Psoas muscle (tissue), 8 donors: ENCODE measurements around the gene EDN1. TPM values are rescaled to one million over a fixed set of nuclear protein-coding genes. Genes with fewer than 3 reads are reported as not detected.

Source experiments
- ATAC-seq, 4 donors: fragments of 200-7000 bp; cut with Tn5 transposase; one replicate each; pipeline ENCODE4 v1.9.1; 2020; ENCODE audit warnings: moderate library complexity in 3 of 4, mild to moderate bottlenecking in 2 of 4
- DNase-seq, 2 donors: peaks; one replicate each; pipeline ENCODE4 v3.0.0-alpha.2; 2020
- H3K27ac ChIP-seq: fragments of 200-600 bp; one replicate; pipeline ENCODE4 v1.8.0; 2022
- H3K27me3 ChIP-seq, 3 donors: fragments of 200-600 bp in 1 of 3; one replicate each; pipeline versions ENCODE4 v1.6.1 to v1.8.0; 2013 to 2022; ENCODE audit warnings: low read length in 2 of 3, mild to moderate bottlenecking in 2 of 3, moderate library complexity in 1 of 3; ENCODE audit not compliant: insufficient read depth in 3 of 3
- H3K36me3 ChIP-seq, 2 donors: fragments of 200-600 bp in 1 of 2; one replicate each; pipeline versions ENCODE4 v1.6.1 to v1.8.0; 2013 to 2022; ENCODE audit warnings: low read depth in 1 of 2, mild to moderate bottlenecking in 1 of 2, moderate library complexity in 1 of 2; ENCODE audit not compliant: insufficient read depth in 1 of 2
- H3K4me1 ChIP-seq: fragments of 200-600 bp; one replicate; pipeline ENCODE4 v1.8.0; 2022
- H3K4me3 ChIP-seq: fragments of 200-600 bp; one replicate; pipeline ENCODE4 v1.8.0; 2022; ENCODE audit warnings: mild to moderate bottlenecking
- H3K9me3 ChIP-seq: fragments of 200-600 bp; one replicate; pipeline ENCODE4 v1.8.0; 2022
- WGBS, 3 donors: extraction: QIAGEN DNeasy Blood & Tissue Kit; methylation state at CpG; one replicate each; pipeline versions ENCODE4 v1.1.6 to v1.1.7; 2013; 5-methylcytosine and 5-hydroxymethylcytosine counted together
- intact Hi-C, 2 donors: fragments of 100-400 bp; cut with DNase I; formaldehyde crosslinking; loops; one replicate each; pipeline versions ENCODE4 v1.11.0 to v1.14.2; 2022
- polyA plus RNA-seq, 3 donors: library from polyadenylated mRNA; stranded (reverse); fragments of 200-250 nt; gene quantifications; one replicate each; pipeline ENCODE4 v1.2.3, GENCODE V29; 2013
- total RNA-seq, 4 donors: library from RNA; stranded (reverse); fragmentation: NEBNext Ultra II Directional in 2 of 4; extraction: Animal tissue kit (Norgen Biotek cat#: 25700) in 2 of 4; gene quantifications; one replicate each; pipeline versions ENCODE4 v1.2.1 to v1.2.4, GENCODE V29; 2021 to 2023
- TF ChIP-seq, protein P1 (sequence below): fragments of 200-600 bp; IDR thresholded peaks from one replicate; pipeline ENCODE4 v1.8.0; 2022; ENCODE audit warnings: antibody characterized with exemption
- donor health status: healthy with polysubstance abuse.
- donor health status: DM: no; HTN: no; CAD: no; lungs with moderate emphysema.
- donor health status: Bipolar disorder and iron deficiency.
- donor health status: healthy.
- donor health status: DM: yes; HTN: yes; CAD: no.
- donor health status: DM: no; HTN: no; CAD: no.
- donor health status: DM: no; HTN: no; CAD: no.
- donor health status: DM: yes; HTN: yes; CAD: no.

Gene EDN1
- total and polyA plus RNA-seq, 7 donors: 0.68 to 3.7 (median 2.0) TPM

DNA sequence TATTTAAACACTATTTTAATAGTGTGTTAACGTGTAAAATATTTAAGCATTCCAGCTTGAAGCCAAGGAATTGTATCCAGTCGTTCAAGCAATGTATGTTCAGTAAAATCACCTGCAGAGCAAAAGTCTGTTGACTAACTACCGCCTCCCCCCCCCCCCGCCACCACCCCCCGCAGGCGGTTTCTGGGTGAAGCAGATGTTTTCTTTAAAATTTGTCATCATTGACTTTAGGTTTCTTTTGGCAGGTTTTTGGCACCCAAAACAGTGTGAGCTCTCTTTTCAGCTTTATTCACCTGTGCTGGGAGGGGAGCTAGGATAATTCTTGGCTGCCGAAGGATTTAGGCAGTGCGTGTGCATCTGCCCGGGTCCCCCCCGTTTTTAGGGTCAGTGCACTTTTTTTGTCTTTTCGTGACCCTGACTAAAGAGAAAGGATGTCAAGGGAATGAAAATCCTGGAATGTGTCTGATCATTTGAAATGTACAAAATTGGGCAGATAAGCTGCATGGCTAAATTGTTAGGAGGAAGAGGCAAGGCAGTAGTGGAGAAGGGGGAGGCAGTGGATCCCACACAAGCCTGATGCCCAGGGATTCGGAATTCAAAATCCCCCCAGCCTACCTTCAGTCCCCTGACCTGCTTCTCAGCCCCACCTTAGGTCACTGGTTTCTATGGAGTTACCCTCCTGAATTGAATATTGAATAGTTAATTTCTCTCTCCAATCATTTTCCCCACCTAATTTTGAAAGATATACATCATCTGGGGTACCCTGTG is 1.1 kb downstream of the EDN1 start:
- Histone ChIP-seq H3K4me1 (peaks cover 10% of the 10 kb centered on the region), H3K36me3 (no peaks in the 10 kb centered on the region), H3K27ac (no peak overlapping the region), H3K4me3 (peak overlapping the region; percentile 62), H3K27me3 (peaks cover 0 to 26% (median 9%) of the 10 kb centered on the region in 3 donors), H3K9me3 (no peaks in the 10 kb centered on the region)
- intact Hi-C loops: loop anchor here in 1 of 2 donors (10.0 kb wide), 1 partner anchor 314 kb away; no protein-coding TSS in a partner anchor
- TF ChIP-seq, protein P1, sequence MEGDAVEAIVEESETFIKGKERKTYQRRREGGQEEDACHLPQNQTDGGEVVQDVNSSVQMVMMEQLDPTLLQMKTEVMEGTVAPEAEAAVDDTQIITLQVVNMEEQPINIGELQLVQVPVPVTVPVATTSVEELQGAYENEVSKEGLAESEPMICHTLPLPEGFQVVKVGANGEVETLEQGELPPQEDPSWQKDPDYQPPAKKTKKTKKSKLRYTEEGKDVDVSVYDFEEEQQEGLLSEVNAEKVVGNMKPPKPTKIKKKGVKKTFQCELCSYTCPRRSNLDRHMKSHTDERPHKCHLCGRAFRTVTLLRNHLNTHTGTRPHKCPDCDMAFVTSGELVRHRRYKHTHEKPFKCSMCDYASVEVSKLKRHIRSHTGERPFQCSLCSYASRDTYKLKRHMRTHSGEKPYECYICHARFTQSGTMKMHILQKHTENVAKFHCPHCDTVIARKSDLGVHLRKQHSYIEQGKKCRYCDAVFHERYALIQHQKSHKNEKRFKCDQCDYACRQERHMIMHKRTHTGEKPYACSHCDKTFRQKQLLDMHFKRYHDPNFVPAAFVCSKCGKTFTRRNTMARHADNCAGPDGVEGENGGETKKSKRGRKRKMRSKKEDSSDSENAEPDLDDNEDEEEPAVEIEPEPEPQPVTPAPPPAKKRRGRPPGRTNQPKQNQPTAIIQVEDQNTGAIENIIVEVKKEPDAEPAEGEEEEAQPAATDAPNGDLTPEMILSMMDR: no peak
- ATAC-seq (no peak), DNase-seq (no peak)
- WGBS, 3 donors: 31 to 42% (median 38%) methylated on average over 11 to 12 of the region's 12 CpGs

DNA sequence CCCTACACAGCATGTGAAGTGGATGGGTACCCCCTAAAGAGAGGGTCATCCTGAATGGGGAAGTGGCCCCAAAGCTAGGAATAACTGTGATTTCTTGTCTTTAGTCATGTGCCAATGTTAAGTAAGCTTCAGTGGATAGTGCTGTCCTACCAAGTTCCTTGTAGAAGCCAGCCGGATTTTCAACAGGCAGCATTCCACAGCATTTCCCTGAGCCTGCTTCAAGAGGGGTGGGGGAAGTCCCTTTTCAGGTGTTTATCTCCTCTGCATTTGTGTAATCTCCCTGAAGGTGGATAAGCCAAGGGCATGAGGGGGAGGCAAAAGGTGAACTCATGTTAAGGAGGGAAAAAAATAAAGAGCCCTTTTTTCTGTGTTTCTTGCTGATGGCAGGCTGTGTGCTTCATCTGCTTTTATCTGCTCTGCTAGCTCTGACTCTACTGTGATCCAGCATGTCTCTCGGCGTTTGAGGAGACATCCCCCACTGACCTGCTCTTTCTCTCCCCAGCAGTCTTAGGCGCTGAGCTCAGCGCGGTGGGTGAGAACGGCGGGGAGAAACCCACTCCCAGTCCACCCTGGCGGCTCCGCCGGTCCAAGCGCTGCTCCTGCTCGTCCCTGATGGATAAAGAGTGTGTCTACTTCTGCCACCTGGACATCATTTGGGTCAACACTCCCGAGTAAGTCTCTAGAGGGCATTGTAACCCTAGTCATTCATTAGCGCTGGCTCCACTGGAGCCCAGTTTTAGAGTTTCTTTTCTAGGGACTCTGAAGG is 1.9 kb downstream of the EDN1 start:
- intact Hi-C loops: loop anchor here in 1 of 2 donors (10.0 kb wide), 1 partner anchor 313 kb away; no protein-coding TSS in a partner anchor
- DNase-seq (no peak), ATAC-seq (no peak)
- Histone ChIP-seq H3K4me3 (peak overlapping the region; percentile 62), H3K36me3 (no peaks in the 10 kb centered on the region), H3K9me3 (no peaks in the 10 kb centered on the region), H3K4me1 (peaks cover 10% of the 10 kb centered on the region), H3K27me3 (peaks cover 0 to 26% (median 9%) of the 10 kb centered on the region in 3 donors), H3K27ac (no peak overlapping the region)
- TF ChIP-seq, protein P1: no peak
- 28 to 43% (median 37%) methylated on average over 15 of the region's 15 CpGs for WGBS, 3 donors

DNA sequence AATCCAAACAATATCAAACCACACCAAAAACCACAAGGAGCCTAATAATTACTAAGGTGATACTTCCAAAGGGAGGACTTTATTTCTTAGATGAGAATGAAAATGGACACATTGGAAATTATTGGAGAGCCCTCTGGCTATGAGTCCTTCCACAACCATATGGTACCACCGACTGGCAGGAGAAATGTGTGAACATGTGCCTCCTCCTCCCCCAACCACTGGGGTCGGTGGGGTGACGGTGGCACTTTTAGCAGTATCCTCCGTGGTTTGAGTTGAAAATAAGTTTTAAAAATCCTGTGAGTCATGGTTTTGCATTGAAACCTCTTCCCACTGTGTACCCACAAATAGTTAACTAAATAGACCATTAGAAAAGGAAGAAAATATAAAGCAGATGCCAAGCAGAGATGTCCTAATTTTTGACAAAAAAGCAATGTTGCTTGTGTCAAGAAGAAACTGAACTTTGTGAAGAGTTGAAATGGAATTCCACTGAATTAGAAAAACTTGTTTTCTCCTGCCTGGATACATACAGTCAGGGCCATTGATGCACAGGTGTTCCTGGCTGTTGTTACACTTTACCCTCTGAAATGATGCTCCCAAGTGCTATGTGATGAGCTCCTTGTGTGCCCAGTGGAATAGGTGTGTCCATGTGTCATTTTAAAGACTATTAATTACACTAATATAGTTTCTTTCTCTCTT is 3.2 kb downstream of the EDN1 start:
- ATAC-seq (no peak), DNase-seq (no peak)
- Histone ChIP-seq H3K4me1 (peaks cover 10% of the 10 kb centered on the region), H3K27me3 (peaks cover 0 to 26% (median 7%) of the 10 kb centered on the region in 3 donors), H3K4me3 (no peak overlapping the region), H3K9me3 (no peaks in the 10 kb centered on the region), H3K36me3 (no peaks in the 10 kb centered on the region), H3K27ac (no peak overlapping the region)
- TF ChIP-seq, protein P1: no peak
- WGBS, 3 donors: 64 to 77% (median 69%) methylated on average over 4 of the region's 4 CpGs
- intact Hi-C loops: loop anchor here in 1 of 2 donors (10.0 kb wide), 1 partner anchor 311 kb away; no protein-coding TSS in a partner anchor

DNA sequence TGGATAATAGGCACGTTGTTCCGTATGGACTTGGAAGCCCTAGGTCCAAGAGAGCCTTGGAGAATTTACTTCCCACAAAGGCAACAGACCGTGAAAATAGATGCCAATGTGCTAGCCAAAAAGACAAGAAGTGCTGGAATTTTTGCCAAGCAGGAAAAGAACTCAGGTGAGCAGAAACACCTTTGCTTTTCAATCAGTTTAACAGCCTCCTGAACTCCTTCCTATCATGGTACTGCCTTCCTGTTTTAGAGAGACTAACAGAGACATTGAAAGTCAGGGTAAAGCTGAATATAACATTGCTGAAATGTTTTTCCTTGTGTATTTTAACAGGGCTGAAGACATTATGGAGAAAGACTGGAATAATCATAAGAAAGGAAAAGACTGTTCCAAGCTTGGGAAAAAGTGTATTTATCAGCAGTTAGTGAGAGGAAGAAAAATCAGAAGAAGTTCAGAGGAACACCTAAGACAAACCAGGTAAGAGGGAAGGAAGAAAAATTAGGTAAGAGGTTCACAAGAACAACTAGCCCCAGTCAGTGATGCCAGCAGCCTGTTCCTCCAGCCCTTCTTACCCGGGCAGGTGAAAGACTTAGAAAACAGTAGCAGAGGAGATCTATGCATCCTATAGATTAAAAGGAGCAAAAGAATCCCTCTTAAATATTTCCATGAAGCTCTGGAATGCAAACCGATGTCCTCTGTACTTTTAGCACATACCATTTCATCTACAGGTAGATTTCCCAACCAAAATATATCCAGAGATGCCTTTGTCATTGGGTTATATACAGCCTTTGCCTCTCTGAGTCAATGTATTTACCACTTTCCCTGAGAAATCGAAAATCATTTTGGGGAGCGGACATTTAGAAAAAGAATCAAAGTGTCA is 4.0 kb downstream of the EDN1 start:
- H3K4me3 ChIP-seq: no peak overlapping the region
- intact Hi-C loops: loop anchor here in 1 of 2 donors (10.0 kb wide), 1 partner anchor 311 kb away; no protein-coding TSS in a partner anchor

More for the DNA sequence above, 4.0 kb downstream of the EDN1 start:
- TF ChIP-seq, protein P1: no peak
- WGBS, 3 donors: 73 to 85% (median 78%) methylated on average over 7 of the region's 7 CpGs
- DNase-seq: no peak
- Histone ChIP-seq H3K27ac (no peak overlapping the region), H3K4me1 (peaks cover 10% of the 10 kb centered on the region), H3K27me3 (peaks cover 0 to 26% (median 7%) of the 10 kb centered on the region in 3 donors), H3K9me3 (no peaks in the 10 kb centered on the region), H3K36me3 (no peaks in the 10 kb centered on the region)
- no peak for ATAC-seq
